Neural crest cell (in vitro differentiated cells): ENCODE measurements around the gene CHD6. TPM values are rescaled to one million over a fixed set of nuclear protein-coding genes. Genes with fewer than 3 reads are reported as not detected.

Experiments used
- DNase-seq: peaks from one replicate; pipeline ENCODE4 v3.0.0; 2021; ENCODE audit warnings: low read depth, mixed read lengths, low spot score
- H3K27ac Mint-ChIP-seq: one replicate; pipeline ENCODE4 v1.8.0; 2021; ENCODE audit warnings: mild to moderate bottlenecking, mixed read lengths; ENCODE audit not compliant: unreplicated experiment
- H3K27me3 Mint-ChIP-seq: 2 replicates; pipeline ENCODE4 v1.8.0; 2021; ENCODE audit warnings: low read depth, mild to moderate bottlenecking, mixed read lengths
- H3K36me3 Mint-ChIP-seq: 2 replicates; pipeline ENCODE4 v1.8.0; 2021; ENCODE audit warnings: low read depth, mild to moderate bottlenecking, mixed read lengths
- H3K4me1 Mint-ChIP-seq: 2 replicates; pipeline ENCODE4 v1.8.0; 2021; ENCODE audit warnings: mixed read lengths
- H3K4me3 Mint-ChIP-seq: one replicate; pipeline ENCODE4 v1.8.0; 2021; ENCODE audit warnings: mild to moderate bottlenecking, mixed read lengths
- H3K9me3 Mint-ChIP-seq: 2 replicates; pipeline ENCODE4 v1.8.0; 2021; ENCODE audit warnings: mixed read lengths
- CTCF ChIP-seq: fragments of 200-600 bp; sonication (generic); conservative IDR thresholded peaks from 2 replicates; pipeline ENCODE4 v1.5.0; 2021; ENCODE audit warnings: antibody characterized with exemption, mild to moderate bottlenecking
- total RNA-seq: library from RNA; stranded (reverse); gene quantifications from 2 replicates; pipeline ENCODE4 v1.2.1, GENCODE V29; 2021

CHD6 gene
- total RNA-seq, 1 donor from 2014 or later, result 51.2 TPM

GRCh38 chr20:41616228-41616627 lies 1.9 kb downstream of the CHD6 start:
- TF ChIP-seq CTCF, result no peak
- Mint-ChIP-seq H3K4me1 (peaks cover 38% of the 10 kb centered on the region), H3K36me3 (no peaks in the 10 kb centered on the region), H3K27ac (no peak overlapping the region), H3K9me3 (no peaks in the 10 kb centered on the region), H3K27me3 (peaks cover 18% of the 10 kb centered on the region), H3K4me3 (peak overlapping the region; percentile 95)
- DNase-seq, result no peak

GRCh38 chr20:41615676-41616075 lies 2.5 kb downstream of the CHD6 start:
- Mint-ChIP-seq H3K4me1 (peaks cover 38% of the 10 kb centered on the region), H3K27me3 (peaks cover 12% of the 10 kb centered on the region), H3K9me3 (no peaks in the 10 kb centered on the region), H3K27ac (no peak overlapping the region), H3K36me3 (no peaks in the 10 kb centered on the region), H3K4me3 (peak overlapping the region; percentile 85)
- DNase-seq, result no peak
- no peak for TF ChIP-seq CTCF

GRCh38 chr20:41615110-41615509 lies 3.1 kb downstream of the CHD6 start:
- H3K9me3 Mint-ChIP-seq, result no peaks in the 10 kb centered on the region
- no peak for DNase-seq
- H3K27ac Mint-ChIP-seq, result no peak overlapping the region
- no peak for TF ChIP-seq CTCF
- no peaks in the 10 kb centered on the region for H3K36me3 Mint-ChIP-seq
- peaks cover 10% of the 10 kb centered on the region for H3K27me3 Mint-ChIP-seq
- peaks cover 38% of the 10 kb centered on the region for H3K4me1 Mint-ChIP-seq
- peak overlapping the region; percentile 85 for H3K4me3 Mint-ChIP-seq

- TF ChIP-seq CTCF, result no peak
- DNase-seq, result no peak
- Mint-ChIP-seq H3K27me3 (no peaks in the 10 kb centered on the region), H3K4me1 (peaks cover 35% of the 10 kb centered on the region), H3K36me3 (no peaks in the 10 kb centered on the region), H3K27ac (no peak overlapping the region), H3K9me3 (no peaks in the 10 kb centered on the region), H3K4me3 (peak overlapping the region; percentile 67)
These were observed 4.9 kb downstream of the CHD6 start for GRCh38 chr20:41613321-41613720.

- Mint-ChIP-seq H3K27me3 (no peaks in the 10 kb centered on the region), H3K9me3 (no peaks in the 10 kb centered on the region)
- no peak for TF ChIP-seq CTCF
These were observed 8.7 kb downstream of the CHD6 start for GRCh38 chr20:41609474-41609873.

GRCh38 chr20:41608606-41609005 lies 9.6 kb downstream of the CHD6 start:
- no peak overlapping the region for H3K27ac Mint-ChIP-seq
- H3K36me3 Mint-ChIP-seq, result peaks cover 5% of the 10 kb centered on the region
- TF ChIP-seq CTCF, result no peak

More at GRCh38 chr20:41609474-41609873, 8.7 kb downstream of the CHD6 start:
- peaks cover 17% of the 10 kb centered on the region for H3K4me1 Mint-ChIP-seq
- no peak overlapping the region for H3K4me3 Mint-ChIP-seq
- peaks cover 5% of the 10 kb centered on the region for H3K36me3 Mint-ChIP-seq
- DNase-seq, result no peak
- H3K27ac Mint-ChIP-seq, result no peak overlapping the region

More at GRCh38 chr20:41608606-41609005, 9.6 kb downstream of the CHD6 start:
- Mint-ChIP-seq H3K9me3 (no peaks in the 10 kb centered on the region), H3K4me3 (no peak overlapping the region), H3K27me3 (no peaks in the 10 kb centered on the region), H3K4me1 (peaks cover 17% of the 10 kb centered on the region)
- DNase-seq, result no peak
